ENCODE measurements around the gene THY1.

THY1 gene

DNA sequence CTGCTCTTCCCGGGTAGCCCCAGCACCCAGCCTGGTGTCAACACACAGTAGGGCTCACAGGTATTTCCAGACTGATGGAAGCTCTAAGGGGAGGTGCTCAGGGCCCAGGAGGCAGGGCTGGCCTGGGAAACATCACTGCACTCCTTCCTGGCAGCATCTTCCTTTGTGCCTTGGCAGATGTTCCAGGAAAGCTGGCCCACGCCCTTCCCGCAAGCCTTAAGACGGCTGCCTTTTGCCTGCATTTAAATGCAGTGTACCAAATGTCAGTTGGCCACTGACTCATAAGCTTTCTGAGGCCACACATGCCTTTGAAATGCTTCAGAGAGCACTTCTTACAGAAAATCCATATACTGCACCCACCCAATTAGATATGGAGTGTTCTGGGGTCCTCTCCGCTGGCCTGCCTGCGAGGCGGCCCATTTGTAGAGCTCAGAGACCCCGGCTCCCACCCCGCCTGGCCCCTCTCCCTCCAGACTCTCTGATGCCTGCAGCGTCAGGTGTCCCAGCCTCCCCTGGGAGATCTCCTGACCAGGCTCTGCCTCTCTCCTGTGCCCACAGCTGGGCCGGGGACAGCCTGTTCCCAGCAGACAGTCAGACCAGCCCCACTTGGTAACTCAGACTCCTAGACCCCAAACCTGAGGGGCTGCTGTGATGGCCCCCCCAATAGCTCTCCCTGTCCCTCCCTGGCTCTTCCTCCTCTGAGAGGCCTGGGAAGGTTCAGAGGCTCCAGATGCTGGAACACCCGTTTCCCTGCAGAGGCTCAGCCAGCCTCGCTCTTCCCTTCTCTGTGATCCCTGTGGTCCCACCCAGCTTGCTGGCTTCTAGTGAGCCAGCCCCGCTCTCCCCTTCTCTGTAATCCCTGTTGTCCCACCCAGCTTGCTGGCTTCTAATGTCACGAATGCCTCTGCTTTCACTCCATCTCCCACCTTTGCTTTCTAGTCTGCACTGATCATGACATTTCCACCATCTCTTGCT lies 47.6 kb upstream of the THY1 start:
- Histone ChIP-seq H4K91ac (ENCODE audit: low read length) (no peak overlapping the region), H3K4me2 (ENCODE audit: low read length, poor library complexity, severe bottlenecking) (no peak overlapping the region), H3K9me3 (ENCODE audit: control insufficient read depth, low read length) (peaks cover 7% of the 10 kb centered on the region), H3K9ac (ENCODE audit: low read length) (peak overlapping the region; percentile 68), H2BK15ac (ENCODE audit: low read depth, poor library complexity, severe bottlenecking) (no peak overlapping the region), H4K8ac (ENCODE audit: low read length) (no peak overlapping the region), H3K18ac (ENCODE audit: low read depth in 1 of 2, low read length in 2 of 2) (peak overlapping the region in 1 of 2 experiments; percentile 41), H2BK5ac (ENCODE audit: low read depth, low read length, poor library complexity, severe bottlenecking) (no peak overlapping the region), H3K27me3 (ENCODE audit: control insufficient read depth in 1 of 2, insufficient read depth in 1 of 2, low read length in 2 of 2) (peaks cover 0 to 13% of the 10 kb centered on the region in 2 experiments), H3K27ac (ENCODE audit: low read length, poor library complexity, severe bottlenecking) (no peak overlapping the region), H2BK12ac (ENCODE audit: low read length in 2 of 2) (peak overlapping the region in 1 of 2 experiments; percentile 29), H3K79me1 (replicated peaks; ENCODE audit: low read length, poor library complexity, severe bottlenecking) (no peaks in the 10 kb centered on the region), H3K4me3 (ENCODE audit: insufficient read depth in 1 of 2, low read depth in 1 of 2, low read length in 2 of 2) (peak overlapping the region in 1 of 2 experiments; percentile 55), H3K23ac (ENCODE audit: low read length in 2 of 2) (no peak overlapping the region), H2AK5ac (ENCODE audit: low read length, severe bottlenecking) (no peak overlapping the region), H3K36me3 (ENCODE audit: control insufficient read depth in 1 of 2, insufficient read depth in 2 of 2, low read depth in 1 of 2, low read length in 2 of 2) (no peaks in the 10 kb centered on the region), H2BK120ac (ENCODE audit: low read depth, low read length) (no peak overlapping the region), H3K4me1 (ENCODE audit: control insufficient read depth, insufficient read depth, low read depth, low read length) (peaks cover 11% of the 10 kb centered on the region), H3K14ac (ENCODE audit: low read length in 2 of 2) (peak overlapping the region in 1 of 2 experiments; percentile 83), H2AFZ (ENCODE audit: low read depth, low read length) (no peak overlapping the region), H3K4ac (ENCODE audit: low read depth in 1 of 2, low read length in 2 of 2) (no peak overlapping the region)
- whole genome bisulfite sequencing: 53% methylated on average over 15 of the region's 15 CpGs
- peak; percentile 46 for DNase-seq

DNA sequence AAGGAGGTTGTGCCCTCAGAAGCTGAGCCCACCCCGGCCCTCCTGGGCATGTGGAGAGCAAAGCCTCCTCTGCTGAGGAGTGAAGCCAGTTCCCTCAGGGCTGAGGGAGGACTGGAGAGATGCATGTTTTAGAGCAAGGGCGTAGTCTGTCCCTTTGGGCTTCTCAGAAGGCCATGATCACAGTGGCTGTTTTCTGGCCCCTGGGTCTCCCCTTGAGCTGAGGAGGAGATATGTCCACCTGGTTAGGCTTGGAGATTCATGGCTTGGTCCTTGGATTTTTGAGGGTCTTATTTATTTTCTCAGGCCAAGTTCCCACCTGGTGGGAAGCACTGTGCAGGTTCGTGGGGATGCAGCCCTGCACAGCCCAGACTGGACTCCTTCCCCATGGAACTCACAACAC lies 46.5 kb upstream of the THY1 start:
- Histone ChIP-seq H3K4ac (ENCODE audit: low read depth in 1 of 2, low read length in 2 of 2) (no peak overlapping the region), H4K8ac (ENCODE audit: low read length) (no peak overlapping the region), H2BK120ac (ENCODE audit: low read depth, low read length) (no peak overlapping the region), H3K27me3 (ENCODE audit: control insufficient read depth in 1 of 2, insufficient read depth in 1 of 2, low read length in 2 of 2) (peaks cover 0 to 13% of the 10 kb centered on the region in 2 experiments), H2BK12ac (ENCODE audit: low read length in 2 of 2) (no peak overlapping the region), H2AK5ac (ENCODE audit: low read length, severe bottlenecking) (no peak overlapping the region), H3K14ac (ENCODE audit: low read length in 2 of 2) (no peak overlapping the region), H3K9me3 (ENCODE audit: control insufficient read depth, low read length) (peaks cover 14% of the 10 kb centered on the region), H3K4me2 (ENCODE audit: low read length, poor library complexity, severe bottlenecking) (no peak overlapping the region), H3K27ac (ENCODE audit: low read length, poor library complexity, severe bottlenecking) (no peak overlapping the region), H3K4me3 (ENCODE audit: insufficient read depth in 1 of 2, low read depth in 1 of 2, low read length in 2 of 2) (no peak overlapping the region), H3K9ac (ENCODE audit: low read length) (no peak overlapping the region), H2BK15ac (ENCODE audit: low read depth, poor library complexity, severe bottlenecking) (no peak overlapping the region), H4K91ac (ENCODE audit: low read length) (no peak overlapping the region), H2BK5ac (ENCODE audit: low read depth, low read length, poor library complexity, severe bottlenecking) (no peak overlapping the region), H3K23ac (ENCODE audit: low read length in 2 of 2) (no peak overlapping the region), H3K18ac (ENCODE audit: low read depth in 1 of 2, low read length in 2 of 2) (no peak overlapping the region), H3K79me1 (replicated peaks; ENCODE audit: low read length, poor library complexity, severe bottlenecking) (no peaks in the 10 kb centered on the region), H2AFZ (ENCODE audit: low read depth, low read length) (no peak overlapping the region), H3K36me3 (ENCODE audit: control insufficient read depth in 1 of 2, insufficient read depth in 2 of 2, low read depth in 1 of 2, low read length in 2 of 2) (no peaks in the 10 kb centered on the region), H3K4me1 (ENCODE audit: control insufficient read depth, insufficient read depth, low read depth, low read length) (peaks cover 4% of the 10 kb centered on the region)
- no peak for DNase-seq
- WGBS: 85% methylated on average over 3 of the region's 3 CpGs

DNA sequence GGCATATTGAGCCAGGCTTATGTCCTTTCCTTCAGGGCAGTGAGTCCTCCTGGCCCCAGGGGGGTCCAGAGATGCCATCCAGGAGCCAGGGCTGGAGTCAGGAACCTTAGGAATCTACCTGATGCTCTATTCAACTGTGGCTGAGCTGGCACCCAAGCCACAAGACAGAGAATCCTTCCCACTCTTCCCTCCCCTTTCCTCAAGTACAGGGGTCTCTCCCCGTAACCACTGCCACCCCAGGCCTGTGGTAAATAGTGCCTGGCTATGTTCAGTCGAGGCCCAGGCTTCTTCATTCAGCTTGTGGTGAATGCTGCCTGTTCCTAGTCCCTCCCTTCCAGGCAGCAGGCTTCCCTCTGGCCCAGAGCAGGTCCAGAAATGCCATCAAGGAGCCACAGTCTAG lies 45.5 kb upstream of the THY1 start:
- WGBS: 47% methylated on average over 2 of the region's 2 CpGs
- no peak for DNase-seq
- Histone ChIP-seq H2BK12ac (ENCODE audit: low read length in 2 of 2) (no peak overlapping the region), H3K9me3 (ENCODE audit: control insufficient read depth, low read length) (peaks cover 19% of the 10 kb centered on the region), H3K18ac (ENCODE audit: low read depth in 1 of 2, low read length in 2 of 2) (no peak overlapping the region), H3K4me3 (ENCODE audit: insufficient read depth in 1 of 2, low read depth in 1 of 2, low read length in 2 of 2) (no peak overlapping the region), H3K27me3 (ENCODE audit: control insufficient read depth in 1 of 2, insufficient read depth in 1 of 2, low read length in 2 of 2) (peaks cover 0 to 13% of the 10 kb centered on the region in 2 experiments), H2AFZ (ENCODE audit: low read depth, low read length) (no peak overlapping the region), H2BK15ac (ENCODE audit: low read depth, poor library complexity, severe bottlenecking) (no peak overlapping the region), H3K4me1 (ENCODE audit: control insufficient read depth, insufficient read depth, low read depth, low read length) (peaks cover 4% of the 10 kb centered on the region), H3K27ac (ENCODE audit: low read length, poor library complexity, severe bottlenecking) (no peak overlapping the region), H2BK120ac (ENCODE audit: low read depth, low read length) (no peak overlapping the region), H4K91ac (ENCODE audit: low read length) (no peak overlapping the region), H3K79me1 (replicated peaks; ENCODE audit: low read length, poor library complexity, severe bottlenecking) (no peaks in the 10 kb centered on the region), H3K23ac (ENCODE audit: low read length in 2 of 2) (no peak overlapping the region), H4K8ac (ENCODE audit: low read length) (no peak overlapping the region), H3K9ac (ENCODE audit: low read length) (no peak overlapping the region), H2BK5ac (ENCODE audit: low read depth, low read length, poor library complexity, severe bottlenecking) (no peak overlapping the region), H3K36me3 (ENCODE audit: control insufficient read depth in 1 of 2, insufficient read depth in 2 of 2, low read depth in 1 of 2, low read length in 2 of 2) (no peaks in the 10 kb centered on the region), H3K14ac (ENCODE audit: low read length in 2 of 2) (no peak overlapping the region), H2AK5ac (ENCODE audit: low read length, severe bottlenecking) (no peak overlapping the region), H3K4me2 (ENCODE audit: low read length, poor library complexity, severe bottlenecking) (no peak overlapping the region), H3K4ac (ENCODE audit: low read depth in 1 of 2, low read length in 2 of 2) (no peak overlapping the region)

DNA sequence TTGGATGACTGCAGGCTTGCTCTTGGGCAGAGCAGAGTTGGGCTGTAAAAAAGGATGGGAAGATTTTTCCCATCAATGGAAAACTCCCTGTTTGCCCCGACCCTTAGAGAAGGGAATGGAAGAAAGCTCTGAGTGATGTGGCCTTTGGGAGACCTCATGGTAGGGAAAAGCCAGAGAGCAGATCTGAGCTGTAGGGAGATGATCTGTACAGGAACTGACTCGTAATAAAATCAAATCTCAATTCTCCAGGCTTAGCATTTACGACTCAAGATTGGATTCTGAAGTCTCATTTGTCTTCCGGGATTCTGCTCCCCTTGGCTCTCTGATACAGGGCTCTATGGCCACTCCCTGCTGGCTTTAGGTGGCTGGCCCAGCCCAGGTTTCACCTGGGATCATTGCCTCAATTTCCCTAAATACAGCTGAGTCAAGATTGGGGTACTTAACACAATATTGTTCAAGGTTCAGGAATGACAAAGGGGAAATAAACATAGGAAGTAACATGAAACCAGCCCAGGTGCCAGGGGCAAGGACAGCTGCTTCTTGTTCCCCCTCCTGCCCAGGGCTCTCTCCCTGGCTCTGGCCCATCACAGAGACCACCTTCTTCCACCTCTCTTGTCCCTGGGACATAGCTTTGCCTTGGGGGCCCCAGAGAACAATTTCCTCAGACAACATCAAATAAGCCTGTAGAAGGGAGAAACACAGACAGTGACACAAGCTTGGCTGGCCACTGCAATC lies 38.4 kb upstream of the THY1 start:
- H3K79me1 ChIP-seq (replicated peaks; ENCODE audit: low read length, poor library complexity, severe bottlenecking): no peaks in the 10 kb centered on the region
- H3K4me3 ChIP-seq (ENCODE audit: insufficient read depth in 1 of 2, low read depth in 1 of 2, low read length in 2 of 2): peak overlapping the region in 1 of 2 experiments; percentile 18
- peak overlapping the region; percentile 64 for H3K9ac ChIP-seq (ENCODE audit: low read length)
- H2BK12ac ChIP-seq (ENCODE audit: low read length in 2 of 2): no peak overlapping the region
- H3K4ac ChIP-seq (ENCODE audit: low read depth in 1 of 2, low read length in 2 of 2): peak overlapping the region in 1 of 2 experiments; percentile 30
- peak overlapping the region; percentile 44 for H2BK120ac ChIP-seq (ENCODE audit: low read depth, low read length)
- no peak overlapping the region for H3K23ac ChIP-seq (ENCODE audit: low read length in 2 of 2)
- H2BK5ac ChIP-seq (ENCODE audit: low read depth, low read length, poor library complexity, severe bottlenecking): no peak overlapping the region
- no peak overlapping the region for H3K18ac ChIP-seq (ENCODE audit: low read depth in 1 of 2, low read length in 2 of 2)
- H3K27ac ChIP-seq (ENCODE audit: low read length, poor library complexity, severe bottlenecking): no peak overlapping the region
- H2BK15ac ChIP-seq (ENCODE audit: low read depth, poor library complexity, severe bottlenecking): no peak overlapping the region
- no peaks in the 10 kb centered on the region for H3K4me1 ChIP-seq (ENCODE audit: control insufficient read depth, insufficient read depth, low read depth, low read length)
- 47% methylated on average over 4 of the region's 4 CpGs for WGBS
- no peak overlapping the region for H3K4me2 ChIP-seq (ENCODE audit: low read length, poor library complexity, severe bottlenecking)
- H4K91ac ChIP-seq (ENCODE audit: low read length): no peak overlapping the region
- peaks cover 18% of the 10 kb centered on the region for H3K9me3 ChIP-seq (ENCODE audit: control insufficient read depth, low read length)
- peak; percentile 10 for DNase-seq
- H4K8ac ChIP-seq (ENCODE audit: low read length): no peak overlapping the region
- no peak overlapping the region for H2AK5ac ChIP-seq (ENCODE audit: low read length, severe bottlenecking)
- H3K27me3 ChIP-seq (ENCODE audit: control insufficient read depth in 1 of 2, insufficient read depth in 1 of 2, low read length in 2 of 2): peaks cover 0 to 21% of the 10 kb centered on the region in 2 experiments
- H2AFZ ChIP-seq (ENCODE audit: low read depth, low read length): no peak overlapping the region
- no peak overlapping the region for H3K14ac ChIP-seq (ENCODE audit: low read length in 2 of 2)
- H3K36me3 ChIP-seq (ENCODE audit: control insufficient read depth in 1 of 2, insufficient read depth in 2 of 2, low read depth in 1 of 2, low read length in 2 of 2): no peaks in the 10 kb centered on the region

Data from mesenchymal stem cell (in vitro differentiated cells and primary cell).